HG02623 (cell line): ENCODE measurements around the gene C1orf21.
A peak's percentile ranks its signal among the peaks of the same experiment; 100 is the strongest.

ENCODE experiments used
- ATAC-seq: cut with Tn5 transposase; IDR thresholded peaks from one replicate; pipeline ENCODE4 v1.9.1; 2021; ENCODE audit warnings: moderate library complexity; ENCODE audit not compliant: unreplicated experiment

Gene C1orf21

DNA sequence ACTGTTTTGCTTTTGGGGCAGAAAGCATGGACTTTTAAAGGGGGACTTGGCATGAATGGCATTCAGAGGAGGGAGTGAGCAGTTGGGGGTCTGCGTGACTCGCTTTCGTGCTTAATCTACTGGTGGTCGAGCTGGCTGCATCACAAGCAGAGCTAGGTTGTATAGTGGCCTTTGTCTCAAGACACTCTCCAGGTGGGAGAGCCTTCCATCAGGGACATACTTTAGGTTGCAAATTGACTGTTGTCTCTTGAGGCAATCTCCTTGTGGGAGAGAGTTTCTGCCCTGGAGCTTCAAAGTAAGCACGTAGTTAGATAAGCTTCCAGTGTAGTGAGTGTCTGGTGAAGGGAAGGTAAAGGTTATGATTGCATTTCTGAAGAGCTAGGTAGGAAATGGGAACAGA, 93.9 kb downstream of the C1orf21 start:
- no peak for ATAC-seq

DNA sequence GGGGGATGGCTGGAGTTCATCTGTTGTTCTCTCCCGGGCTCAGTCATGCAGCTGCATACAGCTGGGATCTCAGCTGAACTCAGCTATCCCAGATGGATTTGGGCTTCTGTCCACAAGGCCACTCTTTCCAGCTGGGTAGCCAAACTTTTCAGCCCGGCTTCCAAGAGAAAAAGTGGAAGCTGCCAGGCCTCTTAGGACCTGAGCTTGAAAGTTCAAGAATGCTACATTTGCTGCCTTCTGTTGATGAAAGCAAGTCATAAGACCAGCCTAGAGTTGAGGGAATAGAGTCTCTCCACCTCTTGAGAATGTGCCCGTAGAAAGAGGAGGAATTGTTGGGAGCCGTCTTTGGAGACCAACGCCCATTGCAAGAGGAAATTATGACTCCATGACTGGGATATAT, 95.3 kb downstream of the C1orf21 start:
- ATAC-seq: no peak

GRCh38 chr1:184483101-184483683, 96.4 kb downstream of the C1orf21 start:
- no peak for ATAC-seq

- ATAC-seq: no peak
These were observed 99.2 kb downstream of the C1orf21 start for GRCh38 chr1:184485751-184486723.

DNA sequence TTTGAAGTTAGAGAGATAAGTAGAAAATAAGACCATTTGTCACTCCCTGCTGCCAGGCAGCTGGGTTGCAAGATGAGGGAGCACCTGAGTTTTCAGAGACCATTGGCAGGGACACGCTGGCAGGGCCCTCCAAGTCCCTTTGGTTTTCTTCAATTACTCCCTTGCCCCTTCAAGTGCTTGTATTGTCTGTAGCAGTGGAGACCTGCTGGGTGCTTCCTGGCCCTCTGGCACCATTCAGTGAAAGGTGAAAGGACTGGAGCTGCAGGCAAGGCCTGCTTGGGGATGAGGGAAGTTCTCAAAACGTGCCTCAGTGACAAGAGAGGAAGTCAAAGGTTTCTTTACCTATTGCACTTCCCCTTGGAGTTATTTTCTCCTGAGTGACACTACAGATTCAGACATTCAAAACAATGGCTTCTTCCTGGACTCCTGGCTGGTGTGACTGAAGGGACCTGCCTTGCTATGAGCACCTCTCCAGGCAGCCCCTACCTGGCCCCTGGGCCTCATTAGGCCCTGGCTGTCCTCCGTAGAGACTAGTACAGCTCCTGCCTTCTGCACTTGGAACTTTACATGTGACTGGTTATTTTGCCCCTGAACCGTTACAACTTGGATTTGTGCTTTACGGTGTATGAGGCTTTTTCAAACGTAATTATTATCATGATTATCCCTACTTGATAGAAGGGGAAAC, 100.1 kb downstream of the C1orf21 start:
- ATAC-seq: no peak

DNA sequence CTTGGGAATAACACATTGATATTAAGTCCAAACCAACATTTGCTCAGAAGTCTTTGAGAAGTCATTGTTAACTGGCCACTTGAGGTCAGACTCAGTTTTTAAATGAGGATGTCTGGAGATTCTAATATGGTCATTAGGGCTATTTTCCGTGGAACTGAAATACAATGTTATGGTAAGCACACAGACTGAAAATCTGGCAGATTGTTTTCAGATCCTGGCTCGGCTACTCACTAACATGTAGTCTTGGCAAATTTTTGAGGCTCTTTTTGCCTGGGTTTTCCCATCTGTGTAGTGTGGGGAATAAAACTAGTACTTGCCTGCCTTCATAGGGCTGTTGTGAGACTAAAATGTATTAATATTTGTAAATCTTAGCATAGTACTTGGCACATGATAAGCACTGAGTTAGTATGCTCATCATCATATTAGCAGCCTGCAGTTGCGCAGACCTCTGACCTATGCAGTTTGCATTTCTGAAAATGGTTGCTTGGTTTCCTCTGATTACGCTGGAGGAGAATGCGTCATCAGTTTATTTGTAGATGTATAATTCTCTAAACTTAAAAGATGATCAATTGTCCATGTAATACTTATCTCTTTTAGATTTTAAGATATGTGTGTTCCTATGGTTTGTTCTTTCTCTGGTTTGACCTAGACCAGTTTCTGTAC, 100.8 kb downstream of the C1orf21 start:
- no peak for ATAC-seq

DNA sequence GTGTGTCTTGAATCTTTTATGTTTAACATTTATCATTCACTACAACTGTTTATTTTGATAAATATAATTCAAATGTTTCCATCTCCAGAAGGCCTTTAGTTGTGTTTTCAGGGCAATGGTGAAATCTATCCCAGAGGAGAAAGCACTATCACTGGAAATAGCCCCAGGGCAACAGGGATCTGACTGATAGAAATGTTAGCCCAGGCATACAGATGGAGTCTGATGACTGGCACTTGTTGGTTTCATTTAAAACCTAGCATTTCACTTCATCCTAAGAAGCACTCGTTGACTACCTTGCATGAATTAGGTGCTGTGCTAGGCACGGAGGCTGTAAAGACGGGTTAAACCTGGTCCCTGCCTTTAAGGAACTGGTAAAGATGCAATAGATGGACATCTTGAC, 103.1 kb downstream of the C1orf21 start:
- no peak for ATAC-seq

DNA sequence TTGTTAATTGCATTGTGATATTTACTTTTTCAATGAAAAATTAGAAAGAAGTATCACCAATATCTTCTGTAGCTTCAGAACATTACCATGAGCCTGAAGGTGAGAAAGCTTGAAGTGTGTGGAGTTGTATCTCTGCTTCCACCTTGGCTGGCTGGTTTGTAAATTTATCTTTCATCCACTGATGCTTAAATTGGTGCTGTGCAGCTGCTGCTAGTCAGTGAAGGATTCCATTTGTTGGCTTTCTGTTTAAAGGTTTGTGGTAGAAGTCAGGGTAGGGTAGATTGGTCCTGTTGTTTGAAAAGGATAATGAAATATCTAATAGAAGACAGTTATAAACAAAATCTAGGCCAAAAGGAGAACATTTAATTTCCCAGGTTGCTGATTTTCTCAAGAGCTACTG, 105.7 kb downstream of the C1orf21 start:
- ATAC-seq: no peak

- no peak for ATAC-seq
These were observed 107.2 kb downstream of the C1orf21 start for GRCh38 chr1:184493987-184494388.

DNA sequence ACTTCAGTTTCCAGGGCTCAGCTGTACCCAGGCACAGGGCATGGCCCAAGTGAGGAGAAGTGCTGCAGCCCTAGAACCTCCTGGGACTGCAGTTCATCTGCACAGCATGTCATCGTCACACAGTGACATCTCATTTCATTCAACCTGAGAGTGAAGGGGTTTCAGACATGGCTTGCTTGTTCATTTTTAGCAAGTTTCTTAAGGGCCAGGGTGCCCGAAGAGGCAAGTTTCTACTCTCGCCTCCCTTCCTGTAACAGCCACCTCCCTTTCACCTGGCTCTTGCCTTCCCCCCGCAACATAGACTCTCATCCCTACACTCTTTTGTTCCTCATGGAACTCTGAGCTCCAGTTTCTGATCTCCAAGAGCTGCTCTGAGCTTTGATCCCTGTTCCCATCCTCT, 108.1 kb downstream of the C1orf21 start:
- ATAC-seq: peak; percentile 80

DNA sequence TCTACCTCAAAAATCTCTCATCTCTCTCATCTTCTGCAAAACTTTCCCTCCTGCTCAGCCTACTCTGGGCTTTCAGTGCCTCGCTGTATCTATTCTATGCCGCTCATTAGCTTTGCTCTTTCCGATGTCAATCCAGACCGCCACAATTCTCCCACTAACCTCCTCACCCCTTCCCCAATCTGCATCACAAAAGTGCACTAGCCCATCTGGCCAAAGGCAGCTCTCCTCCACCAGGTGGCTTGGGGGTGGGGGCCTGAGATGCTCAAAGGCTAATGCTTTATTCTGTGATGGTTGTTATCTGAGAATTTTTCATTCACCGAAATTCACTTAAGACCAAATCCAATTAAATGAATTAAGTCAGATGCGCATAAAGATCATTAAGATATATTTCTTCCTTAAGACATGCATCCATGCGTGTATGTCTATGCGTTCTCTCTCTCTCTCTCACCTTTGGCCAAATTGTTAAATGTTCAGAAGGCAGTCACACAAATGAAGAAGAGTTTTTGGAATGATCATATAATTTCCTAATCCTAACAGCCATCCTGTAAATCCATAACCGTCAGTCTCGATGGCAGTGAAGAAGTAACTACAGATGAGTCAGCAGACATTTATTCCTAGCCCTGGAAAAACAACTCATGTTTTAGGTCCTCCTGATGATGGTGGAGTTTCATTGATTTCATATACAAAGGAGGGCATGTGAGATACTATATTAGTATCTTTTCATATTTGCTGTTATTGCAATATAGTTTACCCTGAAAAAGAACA, 111.3 kb downstream of the C1orf21 start:
- no peak for ATAC-seq

DNA sequence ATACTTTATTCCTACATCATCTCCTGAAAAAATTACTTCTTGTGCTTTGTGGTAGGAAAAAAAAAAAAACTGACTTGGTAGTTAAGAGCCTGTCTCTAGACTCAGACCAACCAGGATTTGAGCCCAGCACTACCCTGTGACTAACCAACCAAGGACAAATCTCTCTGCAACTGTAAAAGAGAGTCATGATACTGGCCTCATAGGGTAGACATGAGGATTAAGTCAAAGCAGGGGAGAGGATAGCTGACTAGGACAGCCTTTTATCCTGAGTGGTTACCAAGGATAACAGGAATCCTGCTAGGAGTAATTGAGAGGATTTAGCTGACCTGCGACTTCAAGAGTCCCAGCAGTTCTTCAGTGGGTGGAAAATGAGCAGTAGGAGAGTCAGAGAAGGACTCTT, 112.8 kb downstream of the C1orf21 start:
- no peak for ATAC-seq

DNA sequence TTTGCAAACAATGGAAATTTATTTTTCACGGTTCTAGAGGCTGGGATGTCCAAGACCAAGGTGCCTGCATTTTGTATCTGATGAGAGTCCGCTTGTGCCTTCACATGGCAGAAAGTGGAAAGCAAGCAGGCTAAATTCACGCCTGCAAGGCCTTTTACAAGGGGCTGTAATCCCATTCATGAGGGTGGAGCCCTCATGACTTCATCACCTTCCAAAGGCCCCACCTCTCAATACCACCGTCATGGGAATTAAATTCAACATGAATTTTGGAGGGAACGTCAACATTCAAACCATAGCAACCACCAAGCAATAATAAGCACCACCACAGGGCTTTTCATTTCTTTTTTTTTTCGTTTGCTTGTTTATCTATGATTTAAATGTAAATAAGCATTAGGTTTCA, 115.3 kb downstream of the C1orf21 start:
- no peak for ATAC-seq

GRCh38 chr1:184503221-184503749, 116.5 kb downstream of the C1orf21 start:
- no peak for ATAC-seq

DNA sequence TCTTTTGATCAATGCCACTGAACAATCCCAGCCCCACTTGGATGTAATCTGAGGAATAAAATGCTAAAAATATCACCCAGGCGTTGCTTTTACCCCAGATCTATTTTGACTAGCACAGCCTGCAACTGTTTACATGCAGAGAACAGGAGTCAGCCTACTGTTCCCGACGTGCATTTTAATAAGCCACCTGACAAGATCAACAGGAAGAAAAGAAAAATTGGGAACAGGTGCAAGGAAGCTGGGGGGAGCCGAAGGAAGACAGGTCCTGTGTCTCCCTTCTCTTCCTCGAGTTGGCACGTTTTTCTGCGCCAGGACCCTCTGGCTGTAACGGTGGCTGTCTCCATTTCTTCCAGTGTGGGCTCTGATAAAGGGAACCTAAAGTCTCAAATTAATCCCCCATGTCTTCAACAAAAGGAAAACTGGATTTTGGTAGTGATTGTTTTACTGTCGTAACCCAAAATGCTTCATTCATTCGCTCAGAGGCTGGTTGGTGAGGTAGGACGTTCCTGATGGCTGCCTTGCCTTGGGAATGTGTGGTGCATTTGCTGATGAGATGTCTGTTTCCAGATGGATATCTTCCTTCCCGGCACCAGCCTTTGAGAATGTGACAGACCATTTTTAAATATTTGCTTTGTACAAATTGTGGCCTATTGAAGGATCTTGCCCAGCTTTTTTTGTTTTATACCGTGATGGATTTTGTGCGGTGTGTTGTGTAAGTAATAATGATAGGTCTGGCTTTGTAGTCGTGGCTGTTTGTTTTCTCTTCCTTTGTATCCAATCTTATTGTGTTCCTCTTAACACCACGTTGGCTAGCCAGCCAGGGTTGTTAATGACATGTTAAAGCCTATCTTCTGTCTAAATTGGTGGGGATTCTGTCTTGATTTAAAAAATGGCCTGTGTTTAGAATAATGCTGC, 117.5 kb downstream of the C1orf21 start:
- ATAC-seq: no peak

GRCh38 chr1:184504955-184505338, 118.1 kb downstream of the C1orf21 start:
- ATAC-seq: no peak

GRCh38 chr1:184506481-184506880, 119.7 kb downstream of the C1orf21 start:
- no peak for ATAC-seq

- ATAC-seq: no peak
These were observed 120.3 kb downstream of the C1orf21 start for GRCh38 chr1:184507165-184507564.

- ATAC-seq: no peak
These were observed 120.9 kb downstream of the C1orf21 start for GRCh38 chr1:184507604-184508280.
